ENCODE data around the gene HOXA10. TPM values are rescaled to one million over a fixed set of nuclear protein-coding genes. Genes with fewer than 3 reads are reported as not detected.
A peak's percentile ranks its signal among the peaks of the same experiment; 100 is the strongest.

The HOXA10 gene
- polyA plus RNA-seq, 3 donors, result 0.09 to 3.2 (median 0.33) TPM

- WGBS (ENCODE audit: insufficient coverage), result 4% methylated on average over 42 of the region's 49 CpGs
- peak overlapping the region; percentile 68 for H3K4me2 ChIP-seq (replicated peaks; ENCODE audit: extremely low read depth, low read length, poor library complexity, severe bottlenecking)
Observed at GRCh38 chr7:27188386-27189294, 14.5 kb upstream of the HOXA10 start.

More at GRCh38 chr7:27188386-27189294, 14.5 kb upstream of the HOXA10 start:
- Histone ChIP-seq H3K27ac (ENCODE audit: low read depth in 1 of 2, low read length in 2 of 2) (no peak overlapping the region), H3K79me2 (ENCODE audit: insufficient read depth, low read length) (no peaks in the 10 kb centered on the region), H3K4me1 (ENCODE audit: control insufficient read depth in 1 of 2, insufficient read depth in 2 of 2, low read length in 2 of 2) (peaks cover 63 to 65% of the 10 kb centered on the region in 2 donors), H3K9me3 (replicated peaks in 1 of 2; ENCODE audit: control insufficient read depth in 1 of 2, insufficient read depth in 1 of 2, low read length in 2 of 2) (peaks cover 17 to 67% of the 10 kb centered on the region in 2 donors), H3K4me3 (replicated peaks in 1 of 3; ENCODE audit: low read depth in 2 of 3, low read length in 3 of 3) (peak overlapping the region in 2 of 3 experiments; percentile 42 to 67), H2AFZ (ENCODE audit: insufficient read depth, low read depth, low read length, poor library complexity, severe bottlenecking) (peak overlapping the region; percentile 46), H3K9ac (ENCODE audit: insufficient read depth, low read length, poor library complexity, severe bottlenecking) (no peak overlapping the region), H4K20me1 (ENCODE audit: insufficient read depth, low read length) (no peaks in the 10 kb centered on the region), H3K27me3 (ENCODE audit: control insufficient read depth in 2 of 2, insufficient read depth in 2 of 2, low read length in 2 of 2) (peaks cover 94 to 96% of the 10 kb centered on the region in 2 donors), H3K36me3 (replicated peaks in 1 of 2; ENCODE audit: control insufficient read depth in 1 of 2, insufficient read depth in 2 of 2, low read length in 2 of 2) (no peaks in the 10 kb centered on the region)
- TF ChIP-seq, protein P1, sequence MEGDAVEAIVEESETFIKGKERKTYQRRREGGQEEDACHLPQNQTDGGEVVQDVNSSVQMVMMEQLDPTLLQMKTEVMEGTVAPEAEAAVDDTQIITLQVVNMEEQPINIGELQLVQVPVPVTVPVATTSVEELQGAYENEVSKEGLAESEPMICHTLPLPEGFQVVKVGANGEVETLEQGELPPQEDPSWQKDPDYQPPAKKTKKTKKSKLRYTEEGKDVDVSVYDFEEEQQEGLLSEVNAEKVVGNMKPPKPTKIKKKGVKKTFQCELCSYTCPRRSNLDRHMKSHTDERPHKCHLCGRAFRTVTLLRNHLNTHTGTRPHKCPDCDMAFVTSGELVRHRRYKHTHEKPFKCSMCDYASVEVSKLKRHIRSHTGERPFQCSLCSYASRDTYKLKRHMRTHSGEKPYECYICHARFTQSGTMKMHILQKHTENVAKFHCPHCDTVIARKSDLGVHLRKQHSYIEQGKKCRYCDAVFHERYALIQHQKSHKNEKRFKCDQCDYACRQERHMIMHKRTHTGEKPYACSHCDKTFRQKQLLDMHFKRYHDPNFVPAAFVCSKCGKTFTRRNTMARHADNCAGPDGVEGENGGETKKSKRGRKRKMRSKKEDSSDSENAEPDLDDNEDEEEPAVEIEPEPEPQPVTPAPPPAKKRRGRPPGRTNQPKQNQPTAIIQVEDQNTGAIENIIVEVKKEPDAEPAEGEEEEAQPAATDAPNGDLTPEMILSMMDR (IDR thresholded peaks at IDR 0.05), result no peak
- Mint-ChIP-seq H3K9me3 (peaks cover 3 to 64% (median 44%) of the 10 kb centered on the region in 7 donors), H3K27me3 (ENCODE audit: low read depth in 3 of 3) (peaks cover 96 to 99% (median 98%) of the 10 kb centered on the region in 3 donors), H3K36me3 (peaks cover 18 to 34% of the 10 kb centered on the region in 2 donors), H3K4me1 (peaks cover 75% of the 10 kb centered on the region), H3K4me3 (peak overlapping the region; percentile 83 to 92), H3K27ac (no peak overlapping the region)
- DNase-seq, result peak in 2 of 3 donors; percentile 42 to 45
- intact Hi-C loops (cut with micrococcal nuclease), result loop anchor here (5.0 kb wide), 1 partner anchor 36 kb away; the partner anchor contains the start of gene HOXA3 (in 2 of the 2)

All from CD14-positive monocyte (primary cell).